ENCODE results near the gene TTC34.
"Not testable (repeated sequence)": the region's sequence is repeated elsewhere in the genome, so short reads cannot be mapped to it uniquely, and the experiment has no call there.

TTC34 gene

DNA sequence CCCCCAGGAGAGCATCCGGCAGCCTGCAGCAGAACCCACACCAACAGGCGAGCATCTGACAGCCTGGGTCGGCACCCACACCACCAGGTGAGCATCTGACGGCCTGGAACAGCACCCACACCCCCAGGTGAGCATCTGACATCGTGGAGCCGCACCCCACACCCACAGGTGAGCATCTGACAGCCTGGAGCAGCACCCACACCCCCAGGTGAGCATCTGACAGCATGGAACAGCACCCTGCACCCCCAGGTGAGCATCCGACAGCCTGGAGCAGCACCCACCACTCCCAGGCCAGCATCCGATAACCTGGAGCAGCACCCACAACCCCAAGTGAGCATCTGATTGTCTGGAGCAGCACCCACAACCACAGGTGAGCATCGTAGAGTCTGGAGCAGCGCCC, 124.8 kb downstream of the TTC34 start:
- not testable (repeated sequence) for H3K9ac ChIP-seq (ENCODE audit: low read depth, low read length); H3K27me3 ChIP-seq (ENCODE audit: insufficient read depth, low read length); H3K36me3 ChIP-seq (ENCODE audit: insufficient read depth, low read length); H3K9me3 ChIP-seq (ENCODE audit: insufficient read depth, low read depth, low read length); H3K4me3 ChIP-seq (ENCODE audit: low read length); H3K27ac ChIP-seq (ENCODE audit: low read depth, low read length); H3K4me1 ChIP-seq (ENCODE audit: insufficient read depth, low read length)
- 40% methylated on average over 1 of the region's 10 CpGs for WGBS

DNA sequence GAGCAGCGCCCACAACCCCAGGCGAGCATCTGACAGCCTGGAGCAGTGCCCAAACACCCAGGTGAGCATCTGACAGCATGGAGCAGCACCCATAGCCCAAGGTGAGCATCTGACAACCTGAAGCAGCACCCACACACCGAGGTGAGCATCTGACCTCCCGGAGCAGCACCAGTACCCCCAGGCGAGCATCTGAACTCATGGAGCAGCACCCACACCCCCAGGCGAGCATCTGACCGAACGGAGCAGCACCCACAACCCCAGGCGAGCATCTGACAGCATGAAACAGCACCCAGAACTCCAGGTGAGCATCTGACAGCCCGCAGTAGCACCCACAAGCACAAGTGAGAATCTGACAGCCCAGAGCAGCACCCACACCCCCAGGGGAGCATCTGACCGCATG, 129.8 kb downstream of the TTC34 start:
- H3K27ac ChIP-seq (ENCODE audit: low read depth, low read length); H3K4me1 ChIP-seq (ENCODE audit: insufficient read depth, low read length); H3K27me3 ChIP-seq (ENCODE audit: insufficient read depth, low read length); H3K36me3 ChIP-seq (ENCODE audit: insufficient read depth, low read length); H3K4me3 ChIP-seq (ENCODE audit: low read length); H3K9me3 ChIP-seq (ENCODE audit: insufficient read depth, low read depth, low read length); H3K9ac ChIP-seq (ENCODE audit: low read depth, low read length): not testable (repeated sequence)
- 84% methylated on average over 5 of the region's 11 CpGs for WGBS

DNA sequence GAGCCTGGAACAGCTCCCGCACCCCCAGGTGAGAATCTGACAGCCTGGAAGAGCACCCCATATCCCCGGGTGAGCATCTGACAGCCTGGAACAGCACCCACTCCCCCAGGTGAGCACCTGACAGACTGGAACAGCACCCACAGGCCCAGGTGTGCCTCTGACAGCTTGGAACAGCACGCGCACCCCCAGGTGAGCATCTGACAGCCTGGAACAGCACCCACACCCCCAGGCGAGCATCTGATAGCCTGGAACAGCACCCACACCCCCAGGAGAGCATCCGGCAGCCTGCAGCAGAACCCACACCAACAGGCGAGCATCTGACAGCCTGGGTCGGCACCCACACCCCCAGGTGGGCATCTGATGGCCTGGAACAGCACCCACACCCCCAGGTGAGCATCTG, 141.7 kb downstream of the TTC34 start:
- H3K4me3 ChIP-seq (ENCODE audit: low read length); H3K9ac ChIP-seq (ENCODE audit: low read depth, low read length); H3K27me3 ChIP-seq (ENCODE audit: insufficient read depth, low read length); H3K36me3 ChIP-seq (ENCODE audit: insufficient read depth, low read length); H3K4me1 ChIP-seq (ENCODE audit: insufficient read depth, low read length); H3K27ac ChIP-seq (ENCODE audit: low read depth, low read length): not testable (repeated sequence)
- WGBS, result 65% methylated on average over 3 of the region's 8 CpGs
- peaks cover 16% of the 10 kb centered on the region for H3K9me3 ChIP-seq (ENCODE audit: insufficient read depth, low read depth, low read length)

DNA sequence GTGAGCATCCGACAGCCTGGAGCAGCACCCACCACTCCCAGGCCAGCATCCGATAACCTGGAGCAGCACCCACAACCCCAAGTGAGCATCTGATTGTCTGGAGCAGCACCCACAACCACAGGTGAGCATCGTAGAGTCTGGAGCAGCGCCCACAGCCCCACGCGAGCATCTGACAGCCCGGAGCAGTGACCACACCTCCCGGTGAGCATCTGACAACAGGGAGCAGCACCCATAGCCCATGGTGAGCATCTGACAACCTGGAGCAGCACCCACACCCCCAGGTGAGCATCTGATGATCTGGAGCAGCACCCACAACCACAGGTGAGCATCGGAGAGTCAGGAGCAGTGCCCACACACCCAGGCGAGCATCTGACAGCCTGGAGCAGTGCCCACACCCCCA, 143.6 kb downstream of the TTC34 start:
- H3K9ac ChIP-seq (ENCODE audit: low read depth, low read length); H3K27ac ChIP-seq (ENCODE audit: low read depth, low read length); H3K4me1 ChIP-seq (ENCODE audit: insufficient read depth, low read length); H3K27me3 ChIP-seq (ENCODE audit: insufficient read depth, low read length); H3K4me3 ChIP-seq (ENCODE audit: low read length); H3K36me3 ChIP-seq (ENCODE audit: insufficient read depth, low read length): not testable (repeated sequence)
- 87% methylated on average over 6 of the region's 10 CpGs for WGBS
- H3K9me3 ChIP-seq (ENCODE audit: insufficient read depth, low read depth, low read length), result peaks cover 35% of the 10 kb centered on the region

DNA sequence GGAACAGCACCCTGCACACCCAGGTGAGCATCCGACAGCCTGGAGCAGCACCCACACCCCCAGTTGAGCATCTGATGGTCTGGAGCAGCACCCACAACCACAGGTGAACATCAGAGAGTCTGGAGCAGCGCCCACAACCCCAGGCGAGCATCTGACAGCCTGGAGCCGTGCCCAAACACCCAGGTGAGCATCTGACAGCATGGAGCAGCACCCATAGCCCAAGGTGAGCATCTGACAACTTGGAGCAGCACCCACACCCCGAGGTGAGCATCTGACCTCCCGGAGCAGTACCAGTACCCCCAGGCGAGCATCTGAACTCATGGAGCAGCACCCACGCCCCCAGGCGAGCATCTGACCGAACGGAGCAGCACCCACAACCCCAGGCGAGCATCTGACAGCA, 144.4 kb downstream of the TTC34 start:
- not testable (repeated sequence) for H3K36me3 ChIP-seq (ENCODE audit: insufficient read depth, low read length); H3K4me3 ChIP-seq (ENCODE audit: low read length); H3K27me3 ChIP-seq (ENCODE audit: insufficient read depth, low read length); H3K9ac ChIP-seq (ENCODE audit: low read depth, low read length); H3K27ac ChIP-seq (ENCODE audit: low read depth, low read length); H3K4me1 ChIP-seq (ENCODE audit: insufficient read depth, low read length)
- 67% methylated on average over 8 of the region's 12 CpGs for WGBS
- peaks cover 42% of the 10 kb centered on the region for H3K9me3 ChIP-seq (ENCODE audit: insufficient read depth, low read depth, low read length)

DNA sequence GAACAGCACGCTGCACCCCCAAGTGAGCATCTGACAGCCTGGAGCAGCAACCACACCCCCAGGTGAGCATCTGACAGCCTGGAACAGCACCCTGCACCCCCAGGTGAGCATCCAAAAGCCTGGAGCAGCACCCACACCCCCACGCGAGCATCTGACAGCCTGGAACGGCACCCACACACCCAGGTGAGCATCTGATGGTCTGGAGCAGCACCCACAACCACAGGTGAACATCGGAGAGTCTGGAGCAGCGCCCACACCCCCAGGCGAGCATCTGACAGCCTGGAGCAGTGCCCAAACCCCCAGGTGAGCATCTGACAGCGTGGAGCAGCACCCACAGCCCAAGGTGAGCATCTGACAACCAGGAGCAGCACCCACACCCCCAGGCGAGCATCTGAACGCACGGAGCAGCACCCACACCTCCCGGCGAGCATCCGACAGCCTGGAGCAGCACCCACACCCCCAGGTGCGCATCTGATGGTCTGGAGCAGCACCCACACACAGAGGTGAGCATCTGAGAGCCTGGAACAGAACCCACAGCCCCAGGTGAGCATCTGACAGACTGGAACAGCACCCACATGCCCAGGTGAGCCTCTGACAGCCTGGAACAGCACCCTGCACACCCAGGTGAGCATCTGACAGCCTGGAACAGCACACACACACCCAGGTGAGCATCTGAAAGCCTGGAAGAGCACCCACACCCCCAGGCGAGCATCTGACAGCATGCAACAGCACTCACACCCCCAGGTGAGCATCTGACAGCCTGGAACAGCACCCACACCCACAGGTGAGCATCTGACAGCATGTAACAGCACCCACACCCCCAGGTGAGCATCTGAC, 145.7 kb downstream of the TTC34 start:
- not testable (repeated sequence) for H3K27ac ChIP-seq (ENCODE audit: low read depth, low read length); H3K4me1 ChIP-seq (ENCODE audit: insufficient read depth, low read length); H3K9ac ChIP-seq (ENCODE audit: low read depth, low read length); H3K27me3 ChIP-seq (ENCODE audit: insufficient read depth, low read length); H3K4me3 ChIP-seq (ENCODE audit: low read length); H3K36me3 ChIP-seq (ENCODE audit: insufficient read depth, low read length)
- WGBS, result 55% methylated on average over 16 of the region's 16 CpGs
- peaks cover 55% of the 10 kb centered on the region for H3K9me3 ChIP-seq (ENCODE audit: insufficient read depth, low read depth, low read length)

DNA sequence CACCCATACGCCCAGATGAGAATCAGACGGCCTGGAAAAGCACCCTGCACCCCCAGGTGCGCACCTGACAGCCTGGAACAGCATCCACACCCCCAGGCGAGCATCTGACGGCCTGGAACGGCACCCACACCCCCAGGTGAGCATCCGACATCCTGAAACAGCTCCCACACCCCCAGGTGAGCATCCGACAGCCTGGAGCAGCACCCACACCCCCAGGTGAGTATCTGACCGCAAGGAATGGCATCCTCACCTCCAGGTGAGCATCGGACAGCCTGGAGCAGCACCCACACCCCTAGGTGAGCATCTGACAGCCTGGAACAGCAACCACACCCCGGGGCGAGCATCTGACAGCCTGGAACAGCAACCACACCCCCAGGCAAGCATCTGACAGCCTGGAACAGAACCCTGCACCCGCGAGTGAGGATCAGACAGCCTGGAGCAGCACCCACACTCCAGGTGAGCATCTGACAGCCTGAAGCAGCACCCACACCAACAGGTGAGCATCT, 147.0 kb downstream of the TTC34 start:
- H3K36me3 ChIP-seq (ENCODE audit: insufficient read depth, low read length); H3K9ac ChIP-seq (ENCODE audit: low read depth, low read length); H3K4me3 ChIP-seq (ENCODE audit: low read length); H3K4me1 ChIP-seq (ENCODE audit: insufficient read depth, low read length); H3K27ac ChIP-seq (ENCODE audit: low read depth, low read length); H3K27me3 ChIP-seq (ENCODE audit: insufficient read depth, low read length): not testable (repeated sequence)
- 52% methylated on average over 14 of the region's 14 CpGs for WGBS
- peaks cover 65% of the 10 kb centered on the region for H3K9me3 ChIP-seq (ENCODE audit: insufficient read depth, low read depth, low read length)

DNA sequence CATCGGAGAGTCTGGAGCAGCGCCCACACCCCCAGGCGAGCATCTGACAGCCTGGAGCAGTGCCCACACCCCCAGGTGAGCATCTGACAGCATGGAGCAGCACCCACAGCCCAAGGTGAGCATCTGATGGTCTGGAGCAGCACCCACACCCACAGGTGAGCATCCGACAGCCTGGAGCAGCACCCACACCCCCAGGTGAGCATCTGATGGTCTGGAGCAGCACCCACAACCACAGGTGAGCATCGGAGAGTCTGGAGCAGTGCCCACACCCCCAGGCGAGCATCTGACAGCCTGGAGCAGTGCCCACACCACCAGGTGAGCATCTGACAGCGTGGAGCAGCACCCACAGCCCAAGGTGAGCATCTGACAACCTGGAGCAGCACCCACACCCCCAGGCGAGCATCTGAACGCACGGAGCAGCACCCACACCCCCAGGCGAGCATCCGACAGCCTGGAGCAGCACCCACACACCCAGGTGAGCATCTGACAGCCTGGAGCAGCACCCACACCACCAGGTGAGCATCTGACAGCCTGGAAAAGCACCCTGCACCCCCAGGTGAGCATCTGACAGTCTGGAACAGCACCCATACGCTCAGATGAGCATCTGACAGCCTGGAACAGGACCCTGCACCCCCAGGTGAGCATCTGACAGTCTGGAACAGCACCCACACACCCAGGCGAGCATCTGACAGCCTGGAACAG, 147.6 kb downstream of the TTC34 start:
- not testable (repeated sequence) for H3K36me3 ChIP-seq (ENCODE audit: insufficient read depth, low read length); H3K27ac ChIP-seq (ENCODE audit: low read depth, low read length); H3K4me1 ChIP-seq (ENCODE audit: insufficient read depth, low read length); H3K9ac ChIP-seq (ENCODE audit: low read depth, low read length); H3K4me3 ChIP-seq (ENCODE audit: low read length); H3K27me3 ChIP-seq (ENCODE audit: insufficient read depth, low read length)
- peaks cover 71% of the 10 kb centered on the region for H3K9me3 ChIP-seq (ENCODE audit: insufficient read depth, low read depth, low read length)
- 53% methylated on average over 14 of the region's 14 CpGs for WGBS

DNA sequence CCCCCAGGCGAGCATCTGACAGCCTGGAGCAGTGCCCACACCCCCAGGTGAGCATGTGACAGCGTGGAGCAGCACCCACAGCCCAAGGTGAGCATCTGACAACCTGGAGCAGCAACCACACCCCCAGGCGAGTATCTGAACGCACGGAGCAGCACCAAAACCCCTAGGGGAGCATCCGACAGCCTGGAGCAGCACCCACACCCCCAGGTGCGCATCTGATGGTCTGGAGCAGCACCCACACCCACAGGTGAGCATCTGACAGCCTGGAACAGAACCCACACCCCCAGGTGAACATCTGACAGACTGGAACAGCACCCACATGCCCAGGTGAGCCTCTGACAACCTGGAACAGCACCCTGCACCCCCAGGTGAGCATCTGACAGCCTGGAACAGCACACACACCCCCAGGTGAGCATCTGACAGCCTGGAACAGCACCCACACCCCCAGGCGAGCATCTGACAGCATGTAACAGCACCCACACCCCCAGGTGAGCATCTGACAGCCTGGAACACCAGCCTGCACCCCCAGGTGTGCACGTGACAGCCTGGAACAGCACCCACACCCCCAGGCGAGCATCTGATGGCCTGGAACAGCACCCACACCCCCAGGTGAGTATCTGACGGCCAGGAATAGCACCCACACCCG, 148.4 kb downstream of the TTC34 start:
- H3K9me3 ChIP-seq (ENCODE audit: insufficient read depth, low read depth, low read length), result peaks cover 78% of the 10 kb centered on the region
- H3K9ac ChIP-seq (ENCODE audit: low read depth, low read length); H3K4me3 ChIP-seq (ENCODE audit: low read length); H3K36me3 ChIP-seq (ENCODE audit: insufficient read depth, low read length); H3K4me1 ChIP-seq (ENCODE audit: insufficient read depth, low read length); H3K27me3 ChIP-seq (ENCODE audit: insufficient read depth, low read length); H3K27ac ChIP-seq (ENCODE audit: low read depth, low read length): not testable (repeated sequence)
- WGBS, result 35% methylated on average over 12 of the region's 12 CpGs

DNA sequence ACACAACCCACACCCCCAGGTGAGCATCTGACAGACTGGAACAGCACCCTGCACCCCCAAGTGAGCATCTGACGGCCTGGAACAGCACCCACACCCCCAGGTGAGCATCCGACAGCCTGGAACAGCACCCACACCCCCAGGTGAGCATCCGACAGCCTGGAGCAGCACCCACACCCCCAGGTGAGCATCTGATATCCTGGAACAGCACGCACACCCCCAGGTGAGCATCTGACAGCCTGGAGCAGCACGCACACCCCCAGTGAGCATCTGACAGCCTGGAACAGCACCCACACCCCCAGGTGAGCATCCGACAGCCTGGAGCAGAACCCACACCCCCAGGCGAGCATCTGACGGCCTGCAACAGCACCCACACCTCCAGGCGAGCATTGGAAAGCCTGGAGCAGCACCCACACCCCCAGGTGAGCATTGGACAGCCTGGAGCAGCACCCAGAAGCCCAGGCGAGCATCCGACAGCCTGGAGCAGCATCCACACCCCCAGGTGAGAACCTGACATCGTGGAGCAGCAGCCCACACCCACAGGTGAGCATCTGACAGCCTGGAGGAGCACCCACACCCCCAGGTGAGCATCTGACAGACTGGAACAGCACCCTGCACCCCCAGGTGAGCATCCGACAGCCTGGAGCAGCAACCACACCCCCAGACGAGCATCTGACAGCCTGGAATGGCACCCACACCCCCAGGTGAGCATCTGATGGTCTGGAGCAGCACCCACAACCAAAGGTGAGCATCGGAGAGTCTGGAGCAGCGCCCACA, 149.2 kb downstream of the TTC34 start:
- not testable (repeated sequence) for H3K4me3 ChIP-seq (ENCODE audit: low read length); H3K9ac ChIP-seq (ENCODE audit: low read depth, low read length); H3K27me3 ChIP-seq (ENCODE audit: insufficient read depth, low read length); H3K4me1 ChIP-seq (ENCODE audit: insufficient read depth, low read length); H3K36me3 ChIP-seq (ENCODE audit: insufficient read depth, low read length); H3K27ac ChIP-seq (ENCODE audit: low read depth, low read length)
- peaks cover 83% of the 10 kb centered on the region for H3K9me3 ChIP-seq (ENCODE audit: insufficient read depth, low read depth, low read length)
- WGBS, result 46% methylated on average over 16 of the region's 16 CpGs

Measured in HUES64 (cell line).